EL (cell line): ENCODE measurements around the gene SLC31A2.

Source experiments
- DNase-seq: peaks from one replicate; pipeline ENCODE4 v3.0.0-alpha.2; 2016

Gene SLC31A2

DNA sequence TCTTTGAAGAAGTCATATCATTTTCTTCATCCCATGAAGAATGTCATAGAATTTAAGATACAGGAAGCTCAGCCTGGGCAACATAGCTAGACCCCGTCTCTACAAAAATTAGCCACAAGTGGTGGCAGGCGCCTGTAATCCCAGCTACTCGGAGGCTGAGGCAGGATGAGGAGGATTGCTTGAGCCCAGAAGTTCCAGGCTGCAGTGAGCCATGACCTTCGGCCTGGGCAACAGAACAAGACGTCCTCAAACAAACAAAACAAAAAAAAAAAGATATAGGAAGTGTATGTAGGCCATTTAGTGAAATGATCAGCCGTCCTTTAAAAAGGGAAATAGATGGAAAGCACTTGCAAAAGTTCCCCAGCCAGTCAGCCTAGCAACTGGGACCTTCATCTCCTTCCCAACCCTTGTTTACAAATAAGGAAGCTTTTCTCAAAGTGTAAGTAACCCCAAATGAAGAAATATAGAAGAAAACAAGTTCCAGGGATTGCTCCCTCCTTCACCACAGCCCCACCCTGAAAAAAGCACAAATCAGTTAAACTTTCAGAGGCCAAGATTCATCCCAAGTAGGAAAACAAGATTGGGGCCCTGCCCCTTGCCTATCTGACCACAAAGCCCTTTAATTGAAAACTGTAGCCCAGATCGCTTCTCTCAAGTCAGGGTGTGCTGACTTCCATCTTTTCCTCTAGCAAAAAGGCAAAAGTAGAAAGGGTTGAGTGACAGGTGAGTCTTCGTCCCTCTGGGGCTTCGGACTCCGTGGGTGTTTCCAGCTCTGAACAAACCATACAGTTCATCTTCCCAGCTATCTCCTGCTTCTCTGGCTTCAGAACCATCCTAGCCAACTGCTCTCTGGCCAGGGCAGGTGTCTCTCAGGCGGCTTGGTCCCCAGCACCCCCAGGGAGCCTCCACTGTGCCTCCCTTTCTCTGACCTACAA, 1.2 kb downstream of the SLC31A2 start:
- no peak for DNase-seq

- peak; percentile 62 for DNase-seq
Observed at GRCh38 chr9:113152699-113153098, 1.9 kb downstream of the SLC31A2 start.

- DNase-seq = no peak
Observed at GRCh38 chr9:113153599-113153998, 2.8 kb downstream of the SLC31A2 start.

- peak; percentile 71 for DNase-seq
Observed at GRCh38 chr9:113154471-113154870, 3.7 kb downstream of the SLC31A2 start.

DNA sequence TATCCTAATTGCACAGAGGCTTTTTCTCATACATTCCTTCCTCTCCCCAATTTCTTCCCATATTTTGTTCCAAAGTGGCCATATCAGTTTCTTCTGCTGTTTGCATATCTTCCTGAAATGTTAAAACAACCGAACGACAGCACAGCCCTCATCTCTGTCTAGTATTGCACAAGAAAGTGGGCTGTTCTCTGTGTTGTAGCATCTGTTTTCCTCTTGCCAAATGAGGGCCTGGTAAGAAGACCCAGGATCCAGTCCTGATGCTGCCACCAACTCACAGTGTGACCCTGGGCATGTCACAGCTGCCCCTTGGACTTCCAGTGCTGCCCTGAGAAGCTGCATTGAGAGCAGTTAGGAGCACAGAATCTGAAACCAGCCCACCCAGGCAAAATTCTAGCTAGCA, 4.1 kb downstream of the SLC31A2 start:
- no peak for DNase-seq

- no peak for DNase-seq
Observed at GRCh38 chr9:113155911-113156588, 5.2 kb downstream of the SLC31A2 start.

- no peak for DNase-seq
Observed at GRCh38 chr9:113156880-113157279, 6.1 kb downstream of the SLC31A2 start.

GRCh38 chr9:113158446-113158845, 7.6 kb downstream of the SLC31A2 start:
- DNase-seq = no peak

GRCh38 chr9:113160571-113160970, 9.8 kb downstream of the SLC31A2 start:
- no peak for DNase-seq

DNA sequence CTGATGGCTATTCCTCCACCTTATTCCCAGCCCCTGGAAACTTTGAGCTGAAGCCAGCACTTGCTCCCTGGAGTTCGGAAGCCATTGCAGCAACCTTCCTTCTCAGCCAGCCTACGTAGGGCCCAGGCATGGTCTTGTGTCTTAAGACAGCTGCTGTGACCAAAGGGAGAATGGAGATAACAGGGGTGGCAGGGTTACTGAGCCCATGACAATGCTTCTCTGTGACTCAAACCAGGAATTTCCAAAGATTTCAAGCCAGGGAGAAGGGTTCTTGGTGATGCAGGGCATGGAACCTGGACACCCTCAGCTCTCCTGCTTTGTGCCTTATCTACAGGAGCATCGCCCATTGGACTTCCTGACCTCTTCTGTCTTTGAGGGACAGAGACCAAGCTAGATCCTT, 12.2 kb downstream of the SLC31A2 start:
- DNase-seq = no peak

DNA sequence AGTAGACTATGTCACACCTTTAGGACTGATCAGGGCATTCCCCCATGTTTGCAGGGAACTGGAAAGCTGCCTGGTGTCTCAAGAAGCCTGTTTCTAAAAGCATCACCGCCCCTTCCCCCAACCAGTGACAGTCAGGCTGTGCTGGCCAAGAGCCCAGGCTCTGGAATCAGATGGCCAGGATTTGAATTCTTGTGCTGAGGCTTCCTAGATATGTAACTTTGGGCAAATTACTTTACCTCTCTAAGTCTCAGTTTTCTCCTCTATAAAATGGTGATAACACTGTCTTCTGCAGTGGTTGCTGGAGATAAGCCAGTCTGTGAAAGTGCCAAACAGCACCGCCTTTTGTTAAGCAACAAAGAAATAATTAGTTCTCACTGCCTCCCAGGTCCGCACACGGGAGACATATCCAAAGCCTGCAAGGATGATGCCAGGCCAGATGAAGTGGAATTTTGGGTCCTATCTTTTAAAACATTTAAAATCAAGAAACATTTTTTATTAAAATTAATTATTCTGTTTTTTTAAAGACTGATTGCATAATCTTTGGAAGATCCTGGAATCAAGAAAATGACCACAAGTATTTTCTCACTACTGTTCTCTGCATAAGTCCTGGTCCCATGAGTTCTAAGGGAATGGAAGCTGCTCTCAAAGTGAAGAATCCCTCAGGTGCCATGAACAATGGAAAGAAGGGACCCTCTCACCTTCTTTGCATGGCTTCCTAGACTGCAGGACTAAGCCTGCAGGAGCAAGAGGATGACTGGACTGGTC, 13.9 kb downstream of the SLC31A2 start:
- peak; percentile 23 for DNase-seq

GRCh38 chr9:113166039-113166438, 15.2 kb downstream of the SLC31A2 start:
- DNase-seq = no peak

GRCh38 chr9:113168809-113169208, 18.0 kb downstream of the SLC31A2 start:
- DNase-seq = no peak

GRCh38 chr9:113173341-113173740, 22.5 kb downstream of the SLC31A2 start:
- no peak for DNase-seq

GRCh38 chr9:113176803-113177202, 26.0 kb downstream of the SLC31A2 start:
- no peak for DNase-seq

- no peak for DNase-seq
Observed at GRCh38 chr9:113177251-113177650, 26.4 kb downstream of the SLC31A2 start.

GRCh38 chr9:113178087-113178486, 27.3 kb downstream of the SLC31A2 start:
- peak; percentile 44 for DNase-seq

GRCh38 chr9:113179839-113180238, 29.0 kb downstream of the SLC31A2 start:
- no peak for DNase-seq

GRCh38 chr9:113181165-113181564, 30.4 kb downstream of the SLC31A2 start:
- no peak for DNase-seq

DNA sequence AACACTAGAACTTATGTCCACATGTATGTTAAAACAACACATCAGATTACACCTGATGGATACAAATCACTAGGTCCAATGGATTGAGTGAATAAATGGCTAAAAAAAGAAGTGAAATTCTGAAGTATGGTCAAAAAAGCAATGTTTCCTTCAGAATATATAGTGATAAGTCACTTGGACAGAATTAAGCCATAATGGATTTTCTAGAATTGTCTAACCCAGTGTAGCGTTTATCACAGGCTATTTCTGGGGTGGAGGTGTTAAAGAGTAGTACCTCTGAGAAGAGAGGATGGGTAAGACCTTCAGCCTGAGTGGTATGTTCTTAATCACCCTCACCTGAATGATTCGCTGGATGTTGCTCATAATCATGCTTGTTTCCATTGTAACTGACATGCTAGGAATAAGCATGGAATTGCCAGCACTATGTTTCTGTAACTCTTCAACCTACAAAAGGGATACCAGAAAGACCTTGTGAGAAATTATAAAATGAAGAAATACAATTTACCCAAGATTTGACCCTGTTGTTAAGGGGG, 33.2 kb downstream of the SLC31A2 start:
- DNase-seq = no peak

DNA sequence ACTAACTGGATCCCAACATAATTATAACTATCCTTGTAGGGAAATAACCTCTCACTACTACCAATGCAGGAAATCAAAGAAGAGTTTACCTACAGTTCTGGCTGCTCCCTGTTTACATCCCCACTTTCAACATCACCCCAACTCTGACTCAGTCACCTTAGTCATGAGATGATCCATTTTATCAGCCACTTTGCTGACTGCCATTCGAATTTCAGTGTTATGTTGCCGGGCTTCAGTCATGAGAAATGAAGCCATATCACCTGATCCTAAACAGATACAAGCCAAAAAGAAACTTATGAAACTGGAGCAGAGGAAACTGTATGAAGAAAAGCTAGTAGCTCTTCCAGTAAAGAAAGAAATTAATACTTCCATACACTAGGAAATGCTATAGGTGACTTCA, 33.7 kb downstream of the SLC31A2 start:
- no peak for DNase-seq

- no peak for DNase-seq
Observed at GRCh38 chr9:113185271-113185670, 34.5 kb downstream of the SLC31A2 start.

GRCh38 chr9:113186137-113186755, 35.4 kb downstream of the SLC31A2 start:
- no peak for DNase-seq
